H1 (cell line): ENCODE data around the gene VIM. TPM values are rescaled to one million over a fixed set of nuclear protein-coding genes. Genes with fewer than 3 reads are reported as not detected.

Experiments
- CTCF ChIA-PET: fragments of 300-600 bp; sonication (Branson Sonifier 250); formaldehyde crosslinking; loops from one replicate; lab custom pipeline; 2021; ENCODE audit not compliant: partially characterized antibody; lab: Charles Lee
- POLR2A ChIA-PET: fragments of 300-600 bp; sonication (Branson Sonifier 250); formaldehyde crosslinking; loops from one replicate; lab custom pipeline; 2021; ENCODE audit warnings: inconsistent platforms; ENCODE audit not compliant: partially characterized antibody; lab: Charles Lee
- DNase-seq, 2 experiments: peaks; one replicate each; pipeline versions ENCODE4 v3.0.0 to v3.0.0-alpha.2; 2010 to 2022; ENCODE audit warnings: low spot score in 2 of 2, low read depth in 1 of 2, mixed read lengths in 1 of 2
- FAIRE-seq: peaks from 2 replicates; lab custom pipeline; 2011; peaks lifted over from hg19 to GRCh38; lab: Jason Lieb, UNC
- H2AFZ ChIP-seq: 2 replicates; pipeline ENCODE4 v1.8.1; 2012; ENCODE audit warnings: low read length, inconsistent platforms
- H2AK5ac ChIP-seq: 2 replicates; pipeline ENCODE4 v1.6.1; 2013; ENCODE audit warnings: low read depth, low read length
- H2BK120ac ChIP-seq: replicated peaks from 2 replicates; pipeline ENCODE3; 2013; ENCODE audit warnings: low read depth, low read length, inconsistent platforms
- H2BK12ac ChIP-seq: 2 replicates; pipeline ENCODE4 v1.6.1; 2013; ENCODE audit warnings: low read depth, low read length
- H2BK15ac ChIP-seq: 2 replicates; pipeline ENCODE4 v1.6.1; 2013; ENCODE audit warnings: low read length
- H2BK20ac ChIP-seq: 2 replicates; pipeline ENCODE4 v1.6.1; 2013; ENCODE audit warnings: low read length
- H2BK5ac ChIP-seq: 2 replicates; pipeline ENCODE4 v1.6.1; 2013; ENCODE audit warnings: low read depth, low read length
- H3K14ac ChIP-seq: 2 replicates; pipeline ENCODE4 v1.6.1; 2013; ENCODE audit warnings: inconsistent platforms; ENCODE audit not compliant: insufficient read length
- H3K18ac ChIP-seq: 2 replicates; pipeline ENCODE4 v1.6.1; 2013; ENCODE audit warnings: low read length; ENCODE audit errors: extremely low read depth
- H3K23ac ChIP-seq: 2 replicates; pipeline ENCODE4 v1.6.1; 2013; ENCODE audit warnings: inconsistent platforms; ENCODE audit not compliant: insufficient read length
- H3K23me2 ChIP-seq: 2 replicates; pipeline ENCODE4 v1.6.1; 2013; ENCODE audit warnings: low read depth, low read length
- H3K27ac ChIP-seq: 2 replicates; pipeline ENCODE4 v1.6.1; 2011; ENCODE audit warnings: low read depth, low read length, inconsistent platforms
- H3K27me3 ChIP-seq, 4 experiments: replicated peaks in 1 of 4; 1 replicate in 1 of 4; 2 replicates in 3 of 4; pipeline versions ENCODE4 v1.6.1 to v1.8.1; 2011 to 2013; ENCODE audit warnings: low read length in 3 of 4, mild to moderate bottlenecking in 3 of 4, inconsistent platforms in 2 of 4, mixed read lengths in 2 of 4, moderate library complexity in 1 of 4; ENCODE audit not compliant: control insufficient read depth in 3 of 4, insufficient read depth in 3 of 4; ENCODE audit errors: extremely low read depth in 1 of 4
- H3K36me3 ChIP-seq, 4 experiments: 2 replicates each; pipeline versions ENCODE4 v1.6.1 to v1.8.1; 2011 to 2013; ENCODE audit warnings: mild to moderate bottlenecking in 4 of 4, low read length in 3 of 4, moderate library complexity in 2 of 4, control low read depth in 1 of 4, inconsistent platforms in 1 of 4; ENCODE audit not compliant: insufficient read depth in 4 of 4, control insufficient read depth in 2 of 4
- H3K4ac ChIP-seq: replicated peaks from 2 replicates; pipeline ENCODE3; 2013; ENCODE audit warnings: low read length, low read depth, mixed read lengths, inconsistent platforms; ENCODE audit not compliant: insufficient read length
- H3K4me1 ChIP-seq, 4 experiments: replicated peaks in 1 of 4; 1 replicate in 1 of 4; 2 replicates in 3 of 4; pipeline versions ENCODE4 v1.6.1 to v1.8.1; 2011 to 2013; ENCODE audit warnings: low read length in 3 of 4, inconsistent platforms in 2 of 4, mixed read lengths in 1 of 4; ENCODE audit not compliant: insufficient read depth in 4 of 4, control insufficient read depth in 3 of 4
- H3K4me2 ChIP-seq, 2 experiments: 2 replicates each; pipeline versions ENCODE4 v1.6.1 to v1.8.1; 2011 to 2013; ENCODE audit warnings: low read depth in 2 of 2, low read length in 2 of 2, control low read depth in 1 of 2, inconsistent platforms in 1 of 2, mild to moderate bottlenecking in 1 of 2; ENCODE audit not compliant: insufficient read depth in 1 of 2
- H3K4me3 ChIP-seq, 4 experiments: fragments of 200-600, 300-600 bp in 1 of 4; sonication (generic), shearing (Covaris generic), sonication (Bioruptor Twin) in 1 of 4; 2 replicates each; pipeline versions ENCODE4 v1.5.1 to v1.8.1; 2011 to 2016; ENCODE audit warnings: low read length in 4 of 4, low read depth in 3 of 4, control low read depth in 2 of 4, inconsistent platforms in 2 of 4, mild to moderate bottlenecking in 2 of 4, mixed read lengths in 1 of 4, moderate library complexity in 1 of 4; ENCODE audit not compliant: insufficient read depth in 2 of 4; ENCODE audit errors: extremely low read depth in 1 of 4
- H3K56ac ChIP-seq: replicated peaks from 2 replicates; pipeline ENCODE3; 2013; ENCODE audit warnings: low read depth, mild to moderate bottlenecking, mixed read lengths, low read length, inconsistent platforms; ENCODE audit not compliant: insufficient read length
- H3K79me1 ChIP-seq: 2 replicates; pipeline ENCODE4 v1.6.1; 2013; ENCODE audit warnings: low read depth, low read length, control low read depth
- H3K79me2 ChIP-seq, 2 experiments: 2 replicates each; pipeline versions ENCODE4 v1.6.1 to v1.8.1; 2012 to 2013; ENCODE audit warnings: low read length in 2 of 2, mild to moderate bottlenecking in 2 of 2, inconsistent platforms in 1 of 2; ENCODE audit not compliant: insufficient read depth in 2 of 2, control insufficient read depth in 1 of 2
- H3K9ac ChIP-seq, 4 experiments: replicated peaks in 1 of 4; 1 replicate in 1 of 4; 2 replicates in 3 of 4; pipeline versions ENCODE4 v1.6.1 to v1.8.1; 2011 to 2013; ENCODE audit warnings: low read depth in 3 of 4, low read length in 3 of 4, control low read depth in 2 of 4, mild to moderate bottlenecking in 2 of 4, moderate library complexity in 2 of 4, inconsistent platforms in 1 of 4; ENCODE audit errors: extremely low read depth in 1 of 4
- H3K9me3 ChIP-seq, 2 experiments: 2 replicates each; pipeline versions ENCODE4 v1.6.1 to v1.8.1; 2012 to 2013; ENCODE audit warnings: mild to moderate bottlenecking in 2 of 2, moderate library complexity in 2 of 2, control low read depth in 1 of 2, inconsistent platforms in 1 of 2, low read depth in 1 of 2, low read length in 1 of 2, mixed read lengths in 1 of 2; ENCODE audit not compliant: insufficient read depth in 2 of 2
- H4K20me1 ChIP-seq, 2 experiments: replicated peaks in 1 of 2; 2 replicates each; pipeline versions ENCODE3 to v1.8.1; 2011 to 2013; ENCODE audit warnings: inconsistent platforms in 2 of 2, low read length in 2 of 2, mild to moderate bottlenecking in 1 of 2; ENCODE audit not compliant: insufficient read depth in 2 of 2, control insufficient read depth in 1 of 2
- H4K5ac ChIP-seq: 2 replicates; pipeline ENCODE4 v1.6.1; 2013; ENCODE audit warnings: low read length, low read depth, mixed read lengths, inconsistent platforms; ENCODE audit not compliant: insufficient read length
- H4K8ac ChIP-seq: 2 replicates; pipeline ENCODE4 v1.8.0; 2013; ENCODE audit warnings: mild to moderate bottlenecking, moderate library complexity, low read length, inconsistent platforms; ENCODE audit not compliant: insufficient read depth; ENCODE audit errors: extremely low read depth
- H4K91ac ChIP-seq: replicated peaks from 2 replicates; pipeline ENCODE3; 2013; ENCODE audit warnings: low read length, mixed read lengths, inconsistent platforms; ENCODE audit not compliant: insufficient read length
- WGBS, 2 experiments: shearing (Covaris generic) in 1 of 2; methylation state at CpG; one replicate each; pipeline versions ENCODE4 v1.1.6 to v1.1.7; 2013 to 2015; ENCODE audit warnings: low lambda C conversion rate in 2 of 2, mixed read lengths in 2 of 2, inconsistent platforms in 1 of 2, low coverage in 1 of 2, missing lambda C conversion rate in 1 of 2; ENCODE audit not compliant: insufficient replicate concordance in 2 of 2, insufficient coverage in 1 of 2, insufficient read length in 1 of 2; ENCODE audit errors: extremely low coverage in 1 of 2, missing lambda C conversion rate in 1 of 2; 5-methylcytosine and 5-hydroxymethylcytosine counted together
- polyA plus RNA-seq, 7 experiments: library from polyadenylated mRNA; depleted of rRNA in 3 of 7; stranded (reverse) in 5 of 7; unstranded in 2 of 7; fragments of >200 nt in 5 of 7; fragments of 200-250 nt in 2 of 7; gene quantifications; 1 replicate in 5 of 7; 2 replicates in 1 of 7; 4 replicates in 1 of 7; pipeline versions ENCODE4 v1.2.1 to v1.2.3, GENCODE V29; 2011 to 2013; ENCODE audit warnings: missing spikeins in 2 of 7, mixed read lengths in 2 of 7
- total RNA-seq: library from RNA; stranded (reverse); fragmentation: NEBNext Ultra II Directional; extraction: Animal tissue kit (Norgen Biotek cat#: 25700); gene quantifications from 2 replicates; pipeline ENCODE4 v1.2.1, GENCODE V29; 2021
- TF ChIP-seq, protein P1 (sequence below): IDR thresholded peaks from 2 replicates; pipeline ENCODE4 v1.6.1; 2011; ENCODE audit warnings: low read depth, mild to moderate bottlenecking, low read length; ENCODE audit not compliant: insufficient read depth

The VIM gene
- total and polyA plus RNA-seq, 2 of the 8 experiments (the other 6 are each of a cell fraction or from before 2014, with no cell fraction given): 347 to 372 TPM

DNA sequence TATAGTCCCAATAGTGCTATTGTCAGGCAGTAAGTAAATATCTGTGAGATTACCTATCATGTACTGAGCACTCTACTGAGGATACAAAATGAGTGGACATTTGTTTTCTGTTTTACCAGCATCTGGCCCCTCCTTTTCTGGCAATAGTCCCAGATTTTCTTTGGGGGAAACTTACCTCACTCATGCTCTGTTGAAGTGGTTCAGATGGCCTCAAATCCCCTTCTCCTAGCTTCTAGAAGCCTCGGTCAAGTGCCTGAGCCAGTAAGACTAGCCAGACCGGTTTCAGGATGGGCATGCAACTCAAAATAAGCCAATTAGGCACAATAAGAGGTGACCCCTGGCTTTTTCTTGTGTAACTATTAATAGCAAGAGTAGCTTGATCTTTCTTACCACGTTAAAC, 46.3 kb upstream of the VIM start:
- no peak overlapping the region for H4K8ac ChIP-seq
- peaks cover 0 to 3% (median 0%) of the 10 kb centered on the region in 4 experiments; a peak in 3 of 7 replicates for H3K4me1 ChIP-seq
- H2BK12ac ChIP-seq: no peak overlapping the region
- no peak overlapping the region for H2BK5ac ChIP-seq
- ChIA-PET CTCF (interaction anchor here (0.9 to 1.8 kb wide), 9 partner anchors 17 to 290 kb away, joined by 3 to 6 read pairs (median 3); no protein-coding TSS in a partner anchor), POLR2A (no interaction called here)
- DNase-seq (no peak), FAIRE-seq (no peak)
- no peak overlapping the region for H4K5ac ChIP-seq
- H3K56ac ChIP-seq: no peak overlapping the region
- no peak overlapping the region for H3K4ac ChIP-seq
- H3K79me1 ChIP-seq: no peaks in the 10 kb centered on the region; the same call in 1 of the 2 replicates
- no peak overlapping the region for H3K18ac ChIP-seq
- TF ChIP-seq, protein P1, sequence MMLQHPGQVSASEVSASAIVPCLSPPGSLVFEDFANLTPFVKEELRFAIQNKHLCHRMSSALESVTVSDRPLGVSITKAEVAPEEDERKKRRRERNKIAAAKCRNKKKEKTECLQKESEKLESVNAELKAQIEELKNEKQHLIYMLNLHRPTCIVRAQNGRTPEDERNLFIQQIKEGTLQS: no peak
- H3K79me2 ChIP-seq: peaks cover 0 to 13% of the 10 kb centered on the region in 2 experiments; a peak in 3 of 4 replicates
- no peak overlapping the region for H3K9ac ChIP-seq
- no peak overlapping the region for H3K27ac ChIP-seq
- no peak overlapping the region for H3K4me3 ChIP-seq
- no peak overlapping the region for H4K91ac ChIP-seq
- H3K23me2 ChIP-seq: no peaks in the 10 kb centered on the region; the same call in 1 of the 2 replicates
- H2BK20ac ChIP-seq: no peak overlapping the region
- WGBS, 2 experiments: 68% methylated on average over 3 of the region's 3 CpGs; no CpG with 5 or more reads in 1 of the 2 experiments
- H2AFZ ChIP-seq: no peak overlapping the region
- no peak overlapping the region for H2AK5ac ChIP-seq
- H2BK120ac ChIP-seq: no peak overlapping the region
- H3K4me2 ChIP-seq: no peak overlapping the region
- H3K36me3 ChIP-seq: no peaks in the 10 kb centered on the region
- no peak overlapping the region for H2BK15ac ChIP-seq
- no peaks in the 10 kb centered on the region for H4K20me1 ChIP-seq
- no peak overlapping the region for H3K23ac ChIP-seq
- no peak overlapping the region for H3K14ac ChIP-seq
- H3K9me3 ChIP-seq: no peaks in the 10 kb centered on the region
- no peaks in the 10 kb centered on the region for H3K27me3 ChIP-seq
